Psoas muscle (tissue), 8 donors: ENCODE data around the gene SLC1A2. TPM values are rescaled to one million over a fixed set of nuclear protein-coding genes. Genes with fewer than 3 reads are reported as not detected.

Source experiments
- ATAC-seq, 4 donors: fragments of 200-7000 bp; cut with Tn5 transposase; one replicate each; pipeline ENCODE4 v1.9.1; 2020; ENCODE audit warnings: moderate library complexity in 3 of 4, mild to moderate bottlenecking in 2 of 4
- DNase-seq, 2 donors: peaks; one replicate each; pipeline ENCODE4 v3.0.0-alpha.2; 2020
- H3K27ac ChIP-seq: fragments of 200-600 bp; one replicate; pipeline ENCODE4 v1.8.0; 2022
- H3K27me3 ChIP-seq, 3 donors: fragments of 200-600 bp in 1 of 3; one replicate each; pipeline versions ENCODE4 v1.6.1 to v1.8.0; 2013 to 2022; ENCODE audit warnings: low read length in 2 of 3, mild to moderate bottlenecking in 2 of 3, moderate library complexity in 1 of 3; ENCODE audit not compliant: insufficient read depth in 3 of 3
- H3K36me3 ChIP-seq, 2 donors: fragments of 200-600 bp in 1 of 2; one replicate each; pipeline versions ENCODE4 v1.6.1 to v1.8.0; 2013 to 2022; ENCODE audit warnings: low read depth in 1 of 2, mild to moderate bottlenecking in 1 of 2, moderate library complexity in 1 of 2; ENCODE audit not compliant: insufficient read depth in 1 of 2
- H3K4me1 ChIP-seq: fragments of 200-600 bp; one replicate; pipeline ENCODE4 v1.8.0; 2022
- H3K4me3 ChIP-seq: fragments of 200-600 bp; one replicate; pipeline ENCODE4 v1.8.0; 2022; ENCODE audit warnings: mild to moderate bottlenecking
- H3K9me3 ChIP-seq: fragments of 200-600 bp; one replicate; pipeline ENCODE4 v1.8.0; 2022
- CTCF ChIP-seq: fragments of 200-600 bp; IDR thresholded peaks from one replicate; pipeline ENCODE4 v1.8.0; 2022; ENCODE audit warnings: antibody characterized with exemption
- WGBS, 3 donors: extraction: QIAGEN DNeasy Blood & Tissue Kit; methylation state at CpG; one replicate each; pipeline versions ENCODE4 v1.1.6 to v1.1.7; 2013; 5-methylcytosine and 5-hydroxymethylcytosine counted together
- intact Hi-C, 2 donors: fragments of 100-400 bp; cut with DNase I; formaldehyde crosslinking; loops; one replicate each; pipeline versions ENCODE4 v1.11.0 to v1.14.2; 2022
- polyA plus RNA-seq, 3 donors: library from polyadenylated mRNA; stranded (reverse); fragments of 200-250 nt; gene quantifications; one replicate each; pipeline ENCODE4 v1.2.3, GENCODE V29; 2013
- total RNA-seq, 4 donors: library from RNA; stranded (reverse); fragmentation: NEBNext Ultra II Directional in 2 of 4; extraction: Animal tissue kit (Norgen Biotek cat#: 25700) in 2 of 4; gene quantifications; one replicate each; pipeline versions ENCODE4 v1.2.1 to v1.2.4, GENCODE V29; 2021 to 2023
- donor health status: healthy with polysubstance abuse.
- donor health status: DM: no; HTN: no; CAD: no; lungs with moderate emphysema.
- donor health status: Bipolar disorder and iron deficiency.
- donor health status: healthy.
- donor health status: DM: yes; HTN: yes; CAD: no.
- donor health status: DM: no; HTN: no; CAD: no.
- donor health status: DM: no; HTN: no; CAD: no.
- donor health status: DM: yes; HTN: yes; CAD: no.

The SLC1A2 gene
- total and polyA plus RNA-seq, 7 donors, result 0.05 to 2.0 (median 0.35) TPM

- H3K27me3 ChIP-seq, result no peaks in the 10 kb centered on the region
- H3K27ac ChIP-seq, result no peak overlapping the region
- H3K9me3 ChIP-seq, result no peaks in the 10 kb centered on the region
- intact Hi-C loops, result no loop called here
- no peak for TF ChIP-seq CTCF
- ATAC-seq (peak in 3 of 4 donors; percentile 13 to 46 (median 17)), DNase-seq (peak in 1 of 2 donors; percentile 24)
- H3K4me3 ChIP-seq, result no peak overlapping the region
- no peaks in the 10 kb centered on the region for H3K4me1 ChIP-seq
- H3K36me3 ChIP-seq, result no peaks in the 10 kb centered on the region
- WGBS, 3 donors, result 68 to 79% (median 72%) methylated on average over 1 of the region's 1 CpG
Measured at GRCh38 chr11:35245786-35246185, 173.6 kb downstream of the SLC1A2 start.

GRCh38 chr11:35245056-35245455 lies 174.3 kb downstream of the SLC1A2 start:
- H3K4me3 ChIP-seq, result no peak overlapping the region
- DNase-seq (no peak), ATAC-seq (no peak)
- no peak for TF ChIP-seq CTCF
- no peaks in the 10 kb centered on the region for H3K4me1 ChIP-seq
- no peaks in the 10 kb centered on the region for H3K9me3 ChIP-seq
- H3K27ac ChIP-seq, result no peak overlapping the region
- 82 to 85% (median 83%) methylated on average over 4 of the region's 4 CpGs for WGBS, 3 donors
- H3K36me3 ChIP-seq, result no peaks in the 10 kb centered on the region
- intact Hi-C loops, result no loop called here
- no peaks in the 10 kb centered on the region for H3K27me3 ChIP-seq

DNA sequence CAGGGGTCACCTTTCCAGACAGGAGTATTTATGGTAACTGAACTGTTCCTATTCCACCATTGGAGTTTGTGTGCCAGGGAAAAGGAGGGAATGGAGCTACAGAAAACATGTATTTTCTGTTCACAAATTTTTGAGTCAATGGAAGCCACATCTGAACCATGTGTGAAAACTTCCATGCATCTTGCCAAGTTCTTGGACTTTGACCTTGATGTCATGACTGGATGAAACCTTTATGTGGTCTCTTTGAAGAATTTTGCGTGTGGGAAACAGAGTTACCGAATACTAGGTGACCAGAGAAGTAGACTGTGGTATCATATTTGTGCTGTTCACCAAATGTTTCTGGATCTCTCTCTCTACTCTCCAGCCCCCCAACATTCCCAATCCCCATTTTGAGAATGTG lies 175.6 kb downstream of the SLC1A2 start:
- H3K36me3 ChIP-seq, result no peaks in the 10 kb centered on the region
- no peak for TF ChIP-seq CTCF
- intact Hi-C loops, result loop anchor here in 1 of 2 donors (5.0 kb wide), 1 partner anchor 246 kb away; no protein-coding TSS in a partner anchor
- no peaks in the 10 kb centered on the region for H3K4me1 ChIP-seq
- H3K27ac ChIP-seq, result no peak overlapping the region
- H3K27me3 ChIP-seq, result no peaks in the 10 kb centered on the region
- no peak for DNase-seq
- ATAC-seq, result no peak
- H3K9me3 ChIP-seq, result no peaks in the 10 kb centered on the region
- no peak overlapping the region for H3K4me3 ChIP-seq
- WGBS, 3 donors, result 93 to 100% (median 96%) methylated on average over 2 of the region's 2 CpGs

- intact Hi-C loops, result loop anchor here in 1 of 2 donors (5.0 kb wide), 1 partner anchor 245 kb away; no protein-coding TSS in a partner anchor
- no peak overlapping the region for H3K4me3 ChIP-seq
- TF ChIP-seq CTCF, result no peak
- 95 to 99% (median 96%) methylated on average over 3 of the region's 3 CpGs for WGBS, 3 donors
- ATAC-seq (no peak), DNase-seq (no peak)
- H3K36me3 ChIP-seq, result no peaks in the 10 kb centered on the region
- no peaks in the 10 kb centered on the region for H3K27me3 ChIP-seq
- H3K27ac ChIP-seq, result no peak overlapping the region
- no peaks in the 10 kb centered on the region for H3K4me1 ChIP-seq
- no peaks in the 10 kb centered on the region for H3K9me3 ChIP-seq
Measured at GRCh38 chr11:35242412-35243242, 176.7 kb downstream of the SLC1A2 start.
